ENCODE results near the gene BRI3. TPM values are rescaled to one million over a fixed set of nuclear protein-coding genes. Genes with fewer than 3 reads are reported as not detected.

Gene BRI3
- total RNA-seq, 1 donor from 2014 or later = 344 TPM

- TF ChIP-seq CTCF (IDR thresholded peaks at IDR 0.05) = no peak
- H3K36me3 Mint-ChIP-seq (ENCODE audit: unreplicated experiment) = peaks cover 7% of the 10 kb centered on the region
- H3K9me3 Mint-ChIP-seq (ENCODE audit: unreplicated experiment) = no peaks in the 10 kb centered on the region
- no peak for DNase-seq (ENCODE audit: extremely low spot score, unreplicated experiment)
- no peak overlapping the region for H3K4me3 Mint-ChIP-seq (ENCODE audit: unreplicated experiment)
- H3K27me3 Mint-ChIP-seq (ENCODE audit: unreplicated experiment) = no peaks in the 10 kb centered on the region
- no peak overlapping the region for H3K27ac Mint-ChIP-seq (ENCODE audit: unreplicated experiment)
- H3K4me1 Mint-ChIP-seq (ENCODE audit: unreplicated experiment) = peaks cover 25% of the 10 kb centered on the region
Measured at GRCh38 chr7:98248156-98248555, 33.3 kb upstream of the BRI3 start.

- peaks cover 28% of the 10 kb centered on the region for H3K4me1 Mint-ChIP-seq (ENCODE audit: unreplicated experiment)
- no peak overlapping the region for H3K4me3 Mint-ChIP-seq (ENCODE audit: unreplicated experiment)
- no peak for TF ChIP-seq CTCF (IDR thresholded peaks at IDR 0.05)
- H3K9me3 Mint-ChIP-seq (ENCODE audit: unreplicated experiment) = no peaks in the 10 kb centered on the region
- no peak for DNase-seq (ENCODE audit: extremely low spot score, unreplicated experiment)
- H3K27me3 Mint-ChIP-seq (ENCODE audit: unreplicated experiment) = no peaks in the 10 kb centered on the region
- H3K36me3 Mint-ChIP-seq (ENCODE audit: unreplicated experiment) = peaks cover 7% of the 10 kb centered on the region
- no peak overlapping the region for H3K27ac Mint-ChIP-seq (ENCODE audit: unreplicated experiment)
Measured at GRCh38 chr7:98249106-98249505, 32.4 kb upstream of the BRI3 start.

GRCh38 chr7:98250789-98251188 is 30.7 kb upstream of the BRI3 start:
- Mint-ChIP-seq H3K27me3 (ENCODE audit: unreplicated experiment) (no peaks in the 10 kb centered on the region), H3K27ac (ENCODE audit: unreplicated experiment) (no peak overlapping the region), H3K4me1 (ENCODE audit: unreplicated experiment) (peaks cover 28% of the 10 kb centered on the region), H3K9me3 (ENCODE audit: unreplicated experiment) (no peaks in the 10 kb centered on the region), H3K36me3 (ENCODE audit: unreplicated experiment) (peaks cover 9% of the 10 kb centered on the region), H3K4me3 (ENCODE audit: unreplicated experiment) (peak overlapping the region; percentile 97)
- no peak for TF ChIP-seq CTCF (IDR thresholded peaks at IDR 0.05)
- DNase-seq (ENCODE audit: extremely low spot score, unreplicated experiment) = no peak

- H3K27ac Mint-ChIP-seq (ENCODE audit: unreplicated experiment) = peak overlapping the region; percentile 92
- no peak for DNase-seq (ENCODE audit: extremely low spot score, unreplicated experiment)
Measured at GRCh38 chr7:98251231-98251600, 30.3 kb upstream of the BRI3 start.

More at GRCh38 chr7:98251231-98251600, 30.3 kb upstream of the BRI3 start:
- H3K9me3 Mint-ChIP-seq (ENCODE audit: unreplicated experiment) = no peaks in the 10 kb centered on the region
- no peak for TF ChIP-seq CTCF (IDR thresholded peaks at IDR 0.05)
- H3K27me3 Mint-ChIP-seq (ENCODE audit: unreplicated experiment) = no peaks in the 10 kb centered on the region
- peaks cover 8% of the 10 kb centered on the region for H3K36me3 Mint-ChIP-seq (ENCODE audit: unreplicated experiment)
- H3K4me3 Mint-ChIP-seq (ENCODE audit: unreplicated experiment) = peak overlapping the region; percentile 97
- peaks cover 28% of the 10 kb centered on the region for H3K4me1 Mint-ChIP-seq (ENCODE audit: unreplicated experiment)

Data from osteocyte (in vitro differentiated cells).